NCI-H524 (cell line): ENCODE results near the gene VIPR1.

Experiments used
- DNase-seq, 2 experiments: peaks; one replicate each; lab custom pipeline; 2025; lab: John Stamatoyannopoulos, UW

VIPR1 gene

GRCh38 chr3:42502429-42503250 is at the start of gene VIPR1:
VIPR1 (plus strand) TSS chr3:42502643; CDS start chr3:42502736, 93 bp downstream.
- DNase-seq = peak; percentile 67 to 78

- no peak for DNase-seq
Observed at GRCh38 chr3:42456211-42456610, 46.2 kb upstream of the VIPR1 start.

DNA sequence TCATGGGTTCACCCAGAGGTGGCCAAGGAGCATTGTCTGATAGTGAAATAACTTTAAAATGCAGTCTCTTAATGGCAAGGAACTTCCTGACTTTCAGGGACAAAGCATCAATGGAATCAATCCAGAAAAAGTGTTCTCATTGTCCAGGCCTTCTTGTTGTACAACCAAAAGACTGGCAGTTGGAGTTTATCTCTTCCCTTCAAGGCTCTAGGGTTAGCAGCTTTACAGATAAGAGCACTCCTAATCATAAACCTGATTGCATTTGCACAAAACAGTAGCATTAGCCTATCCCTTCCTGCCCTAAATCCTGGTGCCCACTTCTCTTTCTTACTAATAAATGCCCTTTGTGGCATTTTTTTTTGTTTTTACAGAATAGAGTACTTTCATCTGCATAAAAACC is 43.3 kb upstream of the VIPR1 start:
- DNase-seq = no peak

- no peak for DNase-seq
Observed at GRCh38 chr3:42461762-42462161, 40.7 kb upstream of the VIPR1 start.

GRCh38 chr3:42463093-42463492 is 39.4 kb upstream of the VIPR1 start:
- no peak for DNase-seq

- no peak for DNase-seq
Observed at GRCh38 chr3:42468111-42468510, 34.3 kb upstream of the VIPR1 start.

DNA sequence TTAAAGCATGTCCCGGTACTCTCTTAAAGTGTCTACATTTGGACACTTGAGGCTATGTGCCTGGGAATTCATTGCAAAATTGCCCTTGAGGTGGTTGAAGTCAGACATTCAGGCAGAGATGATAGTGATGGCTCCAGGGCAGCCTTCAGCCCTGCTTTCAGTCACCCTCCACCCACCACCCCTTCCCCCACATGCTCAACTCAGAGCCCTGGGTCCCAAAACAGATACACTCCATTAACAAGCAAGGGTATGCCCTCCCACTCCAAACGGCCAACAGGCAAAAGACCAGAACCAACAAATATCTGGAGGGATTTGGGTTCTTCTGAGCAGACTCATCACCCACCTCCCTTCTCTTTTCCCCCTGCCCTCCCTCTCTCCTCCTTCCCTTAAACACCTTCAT is 29.9 kb upstream of the VIPR1 start:
- no peak for DNase-seq

DNA sequence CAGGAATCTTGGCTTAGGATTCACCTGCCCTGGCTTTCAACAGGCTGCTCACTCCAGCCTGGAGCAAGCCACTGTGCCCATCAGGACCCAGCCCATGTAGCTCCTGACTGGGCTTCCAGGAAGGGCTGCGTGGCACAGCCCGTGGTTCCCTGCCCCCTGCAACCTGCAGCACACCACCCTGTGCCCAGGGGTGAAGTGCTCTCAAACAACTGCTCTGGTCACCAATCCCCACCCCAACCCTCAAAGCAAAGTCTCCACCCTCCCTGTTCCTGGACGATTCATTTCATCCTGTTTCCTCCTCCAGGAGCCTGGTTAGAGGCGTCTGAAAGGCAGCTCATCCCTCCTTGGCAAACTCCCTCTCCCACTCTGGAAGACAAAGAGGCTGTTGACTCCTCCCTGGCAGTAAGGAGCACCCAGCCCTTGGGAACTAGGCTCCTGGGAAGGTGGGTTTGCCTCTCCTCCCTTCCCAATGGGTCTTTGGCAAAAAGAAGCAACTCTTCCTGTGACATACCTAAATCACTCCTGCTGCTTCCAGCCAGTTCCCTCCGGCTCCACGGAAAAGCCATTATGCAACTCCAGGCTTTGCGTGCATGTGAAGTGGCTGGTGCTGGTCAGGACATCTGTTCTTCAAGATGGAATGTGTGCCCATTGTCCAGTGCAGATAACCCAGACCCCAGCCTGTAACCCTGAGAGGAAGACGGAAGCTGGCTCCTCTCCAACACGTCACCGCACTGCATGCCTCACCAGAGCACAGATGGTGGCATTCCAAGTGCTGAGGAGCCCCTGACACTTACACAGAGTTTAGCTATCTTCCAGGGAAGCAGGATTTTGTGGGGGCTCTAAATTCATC is 29.1 kb upstream of the VIPR1 start:
- DNase-seq = peak; percentile 59 to 83

DNA sequence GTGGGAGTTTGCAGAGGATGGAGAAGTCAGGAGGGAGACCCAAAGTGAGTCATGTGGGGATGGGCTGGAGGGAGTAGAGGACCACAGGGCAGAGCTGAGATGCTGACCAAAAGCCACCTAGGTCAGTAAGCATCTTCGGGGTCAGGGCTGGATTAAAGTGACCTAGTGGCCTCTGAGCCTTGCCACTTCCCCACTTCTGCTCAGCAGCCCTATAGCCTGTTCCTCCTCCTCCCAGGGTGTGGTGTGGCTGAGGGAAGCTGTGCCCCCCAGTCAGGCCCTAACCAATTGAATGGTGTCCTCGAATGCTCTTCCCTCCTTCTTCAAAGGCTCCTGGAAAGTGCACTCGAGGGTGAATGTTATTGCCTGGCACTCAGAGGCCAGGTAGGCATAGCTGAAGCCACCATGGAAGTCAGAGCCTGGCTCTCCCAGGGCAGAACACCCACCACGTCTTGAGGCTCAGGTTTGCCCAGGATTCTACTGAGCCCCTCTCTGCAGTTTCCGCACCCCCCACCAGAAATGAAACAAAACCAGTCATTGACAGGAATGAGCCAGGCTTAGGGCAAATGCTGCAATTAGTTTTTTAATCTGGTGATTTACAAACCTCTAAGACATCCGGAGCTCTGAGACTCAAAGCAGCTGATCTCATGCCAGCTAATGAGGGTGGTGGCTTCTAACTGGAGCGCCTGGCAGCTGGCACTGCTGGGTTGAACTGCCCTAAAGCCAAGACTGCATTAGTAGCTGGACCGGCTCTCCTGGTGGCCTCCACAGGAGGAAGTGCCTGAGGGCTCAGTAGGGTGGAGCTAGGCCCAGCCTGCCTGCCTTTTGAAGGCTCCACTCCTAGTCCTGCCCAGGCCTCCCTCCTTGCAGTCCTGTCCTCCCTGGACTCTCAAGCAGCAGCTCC is 26.0 kb upstream of the VIPR1 start:
- peak; percentile 10 to 26 for DNase-seq

GRCh38 chr3:42477696-42478095 is 24.7 kb upstream of the VIPR1 start:
- no peak for DNase-seq

DNA sequence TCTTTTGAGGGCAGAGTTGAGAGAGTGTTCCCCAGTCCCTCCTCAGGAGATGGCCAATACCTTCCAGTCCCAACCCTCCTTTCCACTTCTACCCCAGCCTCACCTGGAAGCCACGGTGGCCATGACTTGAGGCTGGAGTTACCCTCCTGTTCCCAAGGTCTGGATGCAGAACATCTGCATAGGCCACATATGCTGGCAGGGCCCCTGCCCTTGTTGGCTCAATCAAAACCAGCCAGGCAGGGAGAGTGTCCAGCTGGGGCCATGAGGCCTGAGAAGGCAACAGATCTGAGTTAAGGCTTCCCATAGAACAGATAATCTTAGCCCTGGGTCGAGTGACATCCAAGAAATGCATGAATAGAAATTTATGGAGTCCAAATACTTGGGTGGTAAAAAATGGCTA is 23.6 kb upstream of the VIPR1 start:
- DNase-seq = no peak

DNA sequence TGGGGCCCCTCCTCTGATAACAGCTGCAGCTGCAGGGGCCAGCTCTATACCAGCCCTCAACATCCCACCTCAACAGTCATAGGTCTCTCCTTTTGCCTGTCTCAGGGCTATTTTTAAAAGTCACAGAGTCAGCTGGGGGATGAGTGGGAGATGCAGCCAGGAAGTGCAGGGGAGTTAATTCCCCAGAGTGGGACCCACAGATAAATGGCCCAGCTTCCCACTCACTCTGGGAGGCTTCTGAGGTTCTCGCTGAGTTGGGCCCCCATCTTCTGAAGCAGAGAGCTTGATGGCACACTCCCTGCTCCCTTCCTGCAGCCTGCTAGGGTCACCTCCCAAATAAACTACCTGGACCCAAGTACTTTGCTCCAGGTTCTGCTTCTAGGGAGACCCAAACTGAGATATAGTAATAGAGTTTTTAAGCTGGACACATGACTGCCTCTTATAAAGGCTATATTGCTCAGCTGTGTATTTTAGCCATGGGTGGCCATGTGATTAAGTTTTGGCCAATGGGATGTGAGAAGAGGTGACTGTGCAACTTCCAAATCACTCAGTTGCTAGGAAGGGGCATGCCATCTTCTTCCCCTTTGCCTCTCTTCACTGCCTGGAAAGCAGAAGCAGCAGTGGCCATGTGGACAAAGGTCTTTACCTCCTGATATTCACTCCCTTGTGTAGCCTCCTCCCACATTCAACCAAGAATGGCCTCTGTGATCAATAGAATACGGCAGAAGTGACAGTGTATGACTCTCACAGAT is 15.5 kb upstream of the VIPR1 start:
- no peak for DNase-seq

- DNase-seq = no peak
Observed at GRCh38 chr3:42488687-42489086, 13.8 kb upstream of the VIPR1 start.

DNA sequence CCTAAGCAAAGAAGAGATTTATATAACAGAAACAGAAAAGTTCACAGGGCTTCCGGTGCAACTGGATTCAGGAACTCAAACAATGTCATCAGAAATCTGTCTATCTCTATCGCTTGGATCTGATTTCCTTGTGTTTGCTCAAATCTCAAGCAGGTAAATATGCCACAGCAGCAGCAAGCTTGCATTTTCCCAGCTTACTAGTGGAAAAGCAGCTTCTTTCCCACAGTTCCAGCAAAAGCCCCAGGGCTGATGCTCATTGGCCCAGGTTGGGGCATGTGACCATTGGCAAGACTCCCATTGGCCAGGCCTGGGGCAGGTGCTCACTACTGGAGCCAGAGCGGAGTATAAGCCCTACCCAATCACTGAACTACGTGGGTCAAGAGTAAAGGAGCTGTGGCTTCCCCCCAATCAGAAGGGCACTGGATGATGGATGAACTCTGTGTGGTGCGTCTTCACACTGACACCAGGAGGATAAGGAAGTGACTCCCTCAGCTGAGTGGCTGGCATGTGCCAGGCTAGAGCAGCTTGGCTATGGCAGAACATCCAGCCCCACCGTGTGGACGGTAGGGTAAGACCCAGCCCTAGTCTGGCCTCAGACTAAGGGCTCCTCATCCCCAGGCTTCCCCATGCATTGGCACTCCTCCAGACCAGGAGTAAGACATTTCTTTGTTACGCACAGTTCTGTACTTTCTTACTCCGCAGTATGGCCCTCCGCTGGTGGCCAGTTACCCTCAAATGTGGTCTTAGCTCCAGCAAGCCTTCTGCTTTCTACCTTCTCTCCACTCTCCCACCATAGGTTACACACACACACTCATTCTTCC is 13.1 kb upstream of the VIPR1 start:
- DNase-seq = no peak

GRCh38 chr3:42489937-42490227 is 12.6 kb upstream of the VIPR1 start:
- no peak for DNase-seq

DNA sequence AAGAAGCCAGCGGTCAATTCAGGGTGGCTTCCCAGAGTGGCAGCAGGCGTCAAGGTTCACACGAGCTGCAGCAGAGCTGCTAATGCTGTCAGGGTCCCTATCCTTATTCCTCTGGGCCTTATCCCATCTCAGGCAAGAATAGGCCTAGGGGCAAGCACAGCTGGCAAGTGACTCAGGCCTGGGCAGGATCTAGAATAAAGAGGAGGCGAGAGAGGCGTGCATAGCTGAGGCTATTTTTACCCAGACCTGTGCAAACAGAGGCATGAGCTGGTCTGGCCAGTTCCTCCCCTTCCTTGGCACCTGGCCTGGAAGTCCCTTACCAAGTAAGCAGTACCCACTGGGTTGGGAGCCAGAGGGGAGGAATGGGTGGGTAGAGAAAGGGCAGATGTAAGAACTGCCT is 12.2 kb upstream of the VIPR1 start:
- no peak for DNase-seq

- no peak for DNase-seq
Observed at GRCh38 chr3:42491881-42492507, 10.4 kb upstream of the VIPR1 start.

GRCh38 chr3:42492508-42493080 is 9.8 kb upstream of the VIPR1 start:
- no peak for DNase-seq

- no peak for DNase-seq
Observed at GRCh38 chr3:42493126-42493797, 9.2 kb upstream of the VIPR1 start.
